Measurements from ENCODE around the gene ZNF300. TPM values are rescaled to one million over a fixed set of nuclear protein-coding genes. Genes with fewer than 3 reads are reported as not detected.

Gene ZNF300
- polyA plus RNA-seq (2012; ENCODE audit: missing spikeins), result 0.11 TPM

DNA sequence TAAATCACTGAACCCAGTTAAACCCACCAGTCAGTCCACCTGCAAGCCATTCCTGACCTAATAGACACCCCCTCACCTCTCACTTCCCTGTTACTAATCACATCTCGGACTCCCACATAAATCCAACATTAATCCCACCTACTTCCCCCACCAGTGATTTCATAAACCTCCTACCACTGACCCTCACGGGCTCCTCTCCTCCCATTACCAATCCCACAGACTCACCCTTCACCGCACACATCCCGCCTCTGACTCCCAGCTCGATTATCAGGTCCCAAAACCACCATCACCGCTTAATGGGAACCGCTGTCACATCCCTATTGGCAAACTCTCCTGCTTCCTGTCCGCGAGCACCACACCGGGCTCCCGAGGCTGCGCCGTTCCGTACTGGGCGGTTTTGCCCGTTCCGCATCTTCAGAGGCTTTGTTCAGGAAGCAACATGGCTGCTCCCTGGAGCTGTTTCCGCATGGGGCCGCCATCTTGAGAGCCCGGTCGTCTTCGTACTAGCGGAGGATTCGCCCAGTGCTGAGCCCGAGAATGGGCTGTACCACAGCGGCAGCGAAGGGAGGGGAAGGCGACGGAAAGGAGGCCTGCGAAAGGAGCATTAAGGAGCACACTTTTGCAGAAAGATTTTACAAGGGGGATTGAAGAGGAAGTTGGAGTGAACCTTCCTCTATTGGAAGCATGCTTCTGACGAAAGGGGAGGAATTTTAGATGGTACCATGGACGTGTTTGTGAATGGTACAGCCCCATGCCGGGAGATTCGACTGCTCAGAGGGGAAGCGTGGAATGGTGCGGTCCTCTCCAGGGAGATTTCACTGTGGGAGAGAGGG, at the start of gene ZNF300:
ZNF300 (minus strand) TSS at position 502 of the 833 bp plus-strand sequence. CDS start 1,825 bp downstream, outside the sequence.
- DNase-seq (ENCODE audit: insufficient read length), result no peak
- no peak for TF ChIP-seq POLR2AphosphoS5 (IDR thresholded peaks at IDR 0.05; ENCODE audit: low read depth, low read length)
- no peak for TF ChIP-seq POLR2A (IDR thresholded peaks at IDR 0.05; ENCODE audit: low read depth, low read length)
- no peak for TF ChIP-seq TAF1 (IDR thresholded peaks at IDR 0.05; ENCODE audit: borderline replicate concordance, low read depth, low read length)
- no peak for FAIRE-seq

DNA sequence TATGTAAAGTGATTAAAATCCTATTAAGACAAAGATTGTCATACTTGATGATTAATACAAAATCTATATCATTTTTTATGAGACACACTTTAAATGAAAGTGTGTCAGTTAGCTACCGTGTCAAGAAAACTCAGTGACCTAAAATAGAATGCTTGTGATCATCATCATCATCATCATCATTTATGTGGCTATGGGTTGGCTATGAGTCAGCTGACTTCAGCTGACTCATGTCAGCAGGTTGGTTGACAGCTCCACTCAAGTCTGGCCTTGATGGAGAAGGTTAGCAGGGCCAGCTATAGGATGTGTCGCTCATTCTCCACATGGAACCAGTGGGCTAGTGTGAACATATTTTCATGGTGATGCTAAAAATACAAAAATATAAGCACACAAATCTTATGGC, 43.8 kb upstream of the ZNF300 start:
- FAIRE-seq (no peak), DNase-seq (ENCODE audit: insufficient read length) (no peak)
- TF ChIP-seq TAF1 (IDR thresholded peaks at IDR 0.05; ENCODE audit: borderline replicate concordance, low read depth, low read length), result no peak
- TF ChIP-seq POLR2A (IDR thresholded peaks at IDR 0.05; ENCODE audit: low read depth, low read length), result no peak
- no peak for TF ChIP-seq POLR2AphosphoS5 (IDR thresholded peaks at IDR 0.05; ENCODE audit: low read depth, low read length)

DNA sequence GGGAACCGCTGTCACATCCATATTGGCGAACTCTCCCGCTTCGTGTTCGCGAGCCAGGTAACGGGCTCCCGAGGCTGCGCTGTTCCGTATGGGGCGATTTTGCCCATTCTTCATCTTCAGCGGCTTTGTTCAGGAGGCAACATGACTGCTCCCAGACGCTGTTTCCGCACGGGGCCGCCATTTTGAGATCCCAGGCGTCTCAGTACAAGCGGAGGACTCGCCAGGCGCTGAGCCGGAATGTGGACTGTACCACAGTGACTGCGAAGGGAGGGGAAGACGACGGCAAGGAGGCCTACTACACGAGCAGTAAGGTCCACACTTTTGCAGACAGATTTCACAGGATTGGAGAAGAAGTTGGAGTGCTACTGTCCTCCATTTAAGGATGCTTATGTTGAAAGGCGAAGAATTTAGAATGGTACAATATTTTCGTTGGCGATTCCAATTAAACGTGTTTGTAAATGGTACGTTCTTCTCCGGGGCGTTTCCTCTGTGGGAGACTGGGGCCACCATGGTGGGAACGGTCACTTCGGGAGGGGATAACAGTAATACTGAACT, 41.6 kb upstream of the ZNF300 start:
- FAIRE-seq, result no peak
- no peak for TF ChIP-seq POLR2A (IDR thresholded peaks at IDR 0.05; ENCODE audit: low read depth, low read length)
- DNase-seq (ENCODE audit: insufficient read length), result no peak

DNA sequence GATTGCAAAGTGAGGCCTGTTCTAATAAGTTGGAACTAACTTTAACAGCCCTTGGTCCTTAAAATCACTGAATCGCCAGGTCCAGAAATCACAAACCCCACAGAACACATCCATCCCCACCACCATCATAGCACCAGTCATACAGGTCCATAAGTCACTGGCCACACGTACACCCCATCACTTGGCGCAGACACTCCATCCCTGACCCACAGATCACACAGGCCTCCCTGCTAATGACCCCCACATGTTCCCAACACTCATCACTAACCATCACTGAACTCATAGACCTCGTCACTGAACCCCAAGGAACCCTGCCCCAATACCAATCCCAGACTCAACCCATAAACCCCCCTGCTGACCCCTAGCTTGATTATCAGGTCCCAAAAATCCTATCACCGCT, 41.2 kb upstream of the ZNF300 start:
- DNase-seq (ENCODE audit: insufficient read length), result no peak
- TF ChIP-seq POLR2A (IDR thresholded peaks at IDR 0.05; ENCODE audit: low read depth, low read length), result no peak
- FAIRE-seq, result no peak

DNA sequence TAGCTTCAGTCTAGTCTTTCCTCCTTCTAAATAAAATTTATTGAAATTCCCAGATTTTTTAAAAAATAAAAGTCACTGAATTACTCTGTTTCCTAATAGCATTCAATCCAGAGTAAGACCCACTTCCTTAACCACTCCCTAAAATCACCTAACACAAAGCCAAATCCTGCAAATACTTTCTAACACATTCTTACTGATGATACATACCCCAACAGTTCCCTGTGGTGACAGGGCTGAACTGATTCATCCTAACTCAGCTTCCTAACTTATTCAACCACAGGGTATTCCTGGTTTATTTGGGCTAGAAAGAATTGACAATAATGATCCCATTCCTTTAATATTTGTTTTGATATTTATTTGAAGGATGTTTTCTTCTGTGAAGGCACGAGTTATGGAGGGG, 40.7 kb upstream of the ZNF300 start:
- TF ChIP-seq POLR2AphosphoS5 (IDR thresholded peaks at IDR 0.05; ENCODE audit: low read depth, low read length), result no peak
- no peak for TF ChIP-seq TAF1 (IDR thresholded peaks at IDR 0.05; ENCODE audit: borderline replicate concordance, low read depth, low read length)
- no peak for TF ChIP-seq POLR2A (IDR thresholded peaks at IDR 0.05; ENCODE audit: low read depth, low read length)
- DNase-seq (ENCODE audit: insufficient read length), result no peak
- no peak for FAIRE-seq

DNA sequence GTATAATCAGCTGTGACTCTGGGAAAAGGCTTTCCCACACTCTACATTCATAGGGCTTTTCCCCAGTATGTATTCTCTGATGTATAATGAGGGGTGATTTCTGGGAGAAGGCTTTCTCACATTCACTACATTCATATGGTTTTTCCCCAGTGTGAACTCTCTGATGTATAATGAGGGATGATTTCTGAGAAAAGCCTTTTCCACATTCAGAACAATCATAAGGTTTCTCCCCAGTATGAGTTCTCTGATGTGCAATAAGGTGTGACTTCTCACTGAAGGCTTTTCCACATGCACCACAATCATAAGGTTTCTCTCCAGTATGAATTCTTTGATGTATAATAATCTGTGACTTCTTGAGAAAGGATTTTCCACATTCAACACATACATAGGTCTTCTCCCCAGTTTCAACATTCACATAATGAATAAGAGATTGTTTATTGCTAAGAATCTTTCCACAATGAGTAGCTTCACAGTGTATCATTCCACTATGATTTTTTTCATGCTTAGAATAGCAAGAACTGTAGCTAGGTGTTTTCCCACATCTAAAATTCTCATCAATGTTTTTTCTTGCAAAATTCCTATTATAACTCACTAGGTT, 26.7 kb upstream of the ZNF300 start:
- no peak for TF ChIP-seq TAF1 (IDR thresholded peaks at IDR 0.05; ENCODE audit: borderline replicate concordance, low read depth, low read length)
- TF ChIP-seq POLR2A (IDR thresholded peaks at IDR 0.05; ENCODE audit: low read depth, low read length), result no peak
- TF ChIP-seq POLR2AphosphoS5 (IDR thresholded peaks at IDR 0.05; ENCODE audit: low read depth, low read length), result no peak
- no peak for DNase-seq (ENCODE audit: insufficient read length)
- no peak for FAIRE-seq

DNA sequence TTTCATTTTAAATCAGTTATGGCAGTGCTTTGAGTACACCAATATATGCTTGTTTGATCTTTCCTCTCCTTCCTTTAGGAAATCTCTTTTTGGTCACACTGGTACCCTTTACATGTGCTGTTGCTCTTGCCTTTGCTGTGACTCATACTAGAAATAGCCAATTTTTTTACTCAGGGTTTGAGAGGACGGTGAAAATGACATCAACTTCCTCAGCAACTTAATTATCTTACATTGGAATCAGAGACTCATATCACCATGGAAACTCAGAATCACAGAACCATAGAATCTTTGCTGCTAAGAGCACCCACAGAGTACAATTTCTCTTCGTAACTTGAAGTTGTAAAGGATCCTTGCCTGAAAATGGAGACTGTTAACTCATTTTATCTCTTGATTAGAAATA, 13.8 kb upstream of the ZNF300 start:
- no peak for FAIRE-seq
- TF ChIP-seq POLR2A (IDR thresholded peaks at IDR 0.05; ENCODE audit: low read depth, low read length) (no peak), POLR2AphosphoS5 (IDR thresholded peaks at IDR 0.05; ENCODE audit: low read depth, low read length) (no peak), TAF1 (IDR thresholded peaks at IDR 0.05; ENCODE audit: borderline replicate concordance, low read depth, low read length) (no peak)
- DNase-seq (ENCODE audit: insufficient read length), result no peak

DNA sequence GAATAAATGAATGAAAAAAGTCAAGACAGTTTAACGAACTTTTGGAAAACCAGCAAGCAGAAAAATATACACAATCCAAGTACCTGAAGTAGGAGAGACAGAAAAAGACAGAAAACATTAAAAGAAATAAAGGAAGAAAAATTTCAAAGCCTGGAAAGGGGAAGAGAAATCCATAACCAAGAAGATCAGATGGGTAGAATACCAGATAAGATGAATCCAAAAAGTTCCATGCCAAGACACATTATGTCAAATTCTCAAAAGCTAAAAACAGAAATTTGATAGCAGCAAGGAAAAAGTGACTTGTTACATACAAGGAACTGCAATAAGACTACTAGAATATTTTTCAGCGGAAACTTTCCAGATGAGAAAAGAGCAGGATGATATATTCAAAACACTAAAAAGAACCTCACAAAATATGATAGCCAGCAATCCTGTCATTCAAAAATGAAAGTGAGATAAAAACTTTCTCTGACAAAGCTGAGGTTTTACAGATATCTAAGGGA, 7.6 kb upstream of the ZNF300 start:
- DNase-seq (ENCODE audit: insufficient read length) (no peak), FAIRE-seq (no peak)
- TF ChIP-seq POLR2A (IDR thresholded peaks at IDR 0.05; ENCODE audit: low read depth, low read length) (no peak), TAF1 (IDR thresholded peaks at IDR 0.05; ENCODE audit: borderline replicate concordance, low read depth, low read length) (no peak), POLR2AphosphoS5 (IDR thresholded peaks at IDR 0.05; ENCODE audit: low read depth, low read length) (no peak)

DNA sequence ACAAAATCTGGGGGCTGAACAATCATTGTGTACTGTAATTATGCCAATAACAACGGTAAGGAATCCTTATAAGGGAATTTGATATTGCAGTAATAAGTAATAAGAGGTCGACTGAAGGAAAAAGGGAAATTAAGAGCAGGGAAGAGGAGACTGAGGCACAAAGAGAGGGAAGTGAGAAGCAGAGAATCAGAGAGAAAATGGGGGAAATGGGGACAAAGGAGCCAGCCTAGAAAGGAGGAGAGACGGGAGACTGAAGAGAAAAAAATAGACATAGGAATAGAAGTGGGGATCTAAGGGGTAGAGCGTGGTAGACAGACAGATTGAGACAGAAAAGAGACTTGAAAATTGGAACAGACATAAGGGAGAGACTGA, 518 bp upstream of the ZNF300 start:
- DNase-seq (ENCODE audit: insufficient read length), result no peak
- TF ChIP-seq POLR2A (IDR thresholded peaks at IDR 0.05; ENCODE audit: low read depth, low read length), result no peak
- no peak for TF ChIP-seq TAF1 (IDR thresholded peaks at IDR 0.05; ENCODE audit: borderline replicate concordance, low read depth, low read length)
- no peak for TF ChIP-seq POLR2AphosphoS5 (IDR thresholded peaks at IDR 0.05; ENCODE audit: low read depth, low read length)
- FAIRE-seq, result no peak

DNA sequence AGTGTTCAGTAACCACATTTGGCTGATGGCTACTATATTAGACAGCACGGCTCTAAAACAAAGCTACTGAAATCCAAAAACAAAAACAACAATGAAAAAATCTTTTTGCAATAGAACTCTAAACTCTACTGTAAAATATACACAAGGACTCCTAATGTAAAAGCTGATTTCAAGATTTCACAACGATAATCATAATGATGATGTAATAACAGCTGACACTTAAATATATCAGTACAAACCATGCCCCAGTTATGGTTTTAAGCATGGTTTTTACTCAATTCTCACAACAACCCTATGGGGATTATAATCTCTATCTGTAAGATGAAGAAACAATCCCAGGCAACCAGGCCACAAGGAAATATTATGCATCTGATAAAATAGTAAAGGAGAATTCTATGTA, 3.3 kb downstream of the ZNF300 start:
- DNase-seq (ENCODE audit: insufficient read length) (no peak), FAIRE-seq (no peak)
- TF ChIP-seq POLR2AphosphoS5 (IDR thresholded peaks at IDR 0.05; ENCODE audit: low read depth, low read length) (no peak), POLR2A (IDR thresholded peaks at IDR 0.05; ENCODE audit: low read depth, low read length) (no peak), TAF1 (IDR thresholded peaks at IDR 0.05; ENCODE audit: borderline replicate concordance, low read depth, low read length) (no peak)

DNA sequence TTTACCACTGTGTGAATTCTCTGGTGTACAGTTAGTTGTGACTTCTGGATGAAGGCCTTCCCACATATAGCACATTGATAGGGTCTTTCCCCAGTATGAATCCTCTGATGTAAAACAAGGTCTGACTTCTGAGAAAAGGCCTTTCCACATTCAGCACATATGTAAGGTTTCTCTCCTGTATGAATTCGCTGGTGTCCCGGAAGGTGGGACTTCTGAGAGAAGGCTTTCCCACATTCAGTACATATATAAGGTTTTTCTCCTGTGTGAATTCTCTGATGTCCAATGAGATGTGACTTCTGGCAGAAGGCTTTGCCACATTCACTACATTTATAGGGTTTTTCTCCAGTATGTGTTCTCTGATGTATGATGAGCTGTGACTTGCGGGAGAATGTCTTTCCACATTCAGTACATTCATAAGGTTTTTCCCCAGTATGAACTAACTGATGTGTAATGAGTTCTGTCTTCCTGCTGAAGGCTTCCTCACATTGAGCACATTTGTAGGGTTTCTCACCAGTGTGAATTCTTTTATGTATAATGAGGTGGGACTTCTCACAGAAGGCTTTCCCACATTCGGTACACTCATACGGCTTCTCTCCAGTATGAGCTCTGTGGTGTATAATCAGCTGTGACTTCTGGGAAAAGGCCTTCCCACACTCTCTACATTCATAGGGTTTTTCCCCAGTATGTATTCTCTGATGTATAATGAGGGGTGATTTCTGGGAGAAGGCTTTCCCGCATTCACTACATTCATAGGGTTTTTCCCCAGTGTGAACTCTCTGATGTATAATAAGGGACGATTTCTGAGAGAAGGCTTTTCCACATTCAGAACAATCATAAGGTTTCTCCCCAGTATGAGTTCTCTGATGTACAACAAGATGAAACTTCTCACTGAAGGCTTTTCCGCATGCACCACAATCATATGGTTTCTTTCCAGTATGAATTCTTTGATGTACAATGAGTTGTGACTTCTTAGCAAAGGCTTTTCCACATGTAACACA, 9.1 kb downstream of the ZNF300 start:
- FAIRE-seq (no peak), DNase-seq (ENCODE audit: insufficient read length) (no peak)
- no peak for TF ChIP-seq TAF1 (IDR thresholded peaks at IDR 0.05; ENCODE audit: borderline replicate concordance, low read depth, low read length)
- no peak for TF ChIP-seq POLR2AphosphoS5 (IDR thresholded peaks at IDR 0.05; ENCODE audit: low read depth, low read length)
- no peak for TF ChIP-seq POLR2A (IDR thresholded peaks at IDR 0.05; ENCODE audit: low read depth, low read length)

All from GM12892 (cell line).